HG02852 (cell line): ENCODE measurements around the gene GGTLC2.
"Not testable (repeated sequence)": the region's sequence is repeated elsewhere in the genome, so short reads cannot be mapped to it uniquely, and the experiment has no call there.

Experiments
- ATAC-seq: cut with Tn5 transposase; IDR thresholded peaks from one replicate; pipeline ENCODE4 v1.9.1; 2021; ENCODE audit warnings: mild to moderate bottlenecking, moderate library complexity; ENCODE audit not compliant: unreplicated experiment

Gene GGTLC2

DNA sequence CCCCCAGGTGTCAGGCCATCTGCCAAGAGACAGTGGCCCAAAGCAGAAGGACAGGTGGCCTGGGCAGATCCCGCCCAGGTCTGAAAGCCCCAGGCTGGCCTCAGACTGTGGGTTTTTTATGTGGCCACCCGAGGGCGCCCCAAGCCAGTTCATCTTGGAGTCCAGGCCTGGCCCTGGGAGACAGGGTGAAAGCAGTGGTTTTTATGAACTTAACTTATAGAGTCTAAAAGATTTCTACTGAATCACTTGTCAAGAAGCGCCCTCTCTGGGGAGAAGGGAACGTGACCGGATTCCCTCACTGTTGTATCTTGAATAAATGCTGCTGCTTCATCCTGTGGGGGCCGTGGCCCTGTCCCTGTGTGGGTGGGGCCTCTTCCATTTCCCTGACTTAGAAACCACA is 8.2 kb upstream of the GGTLC2 start:
- ATAC-seq: not testable (repeated sequence)

DNA sequence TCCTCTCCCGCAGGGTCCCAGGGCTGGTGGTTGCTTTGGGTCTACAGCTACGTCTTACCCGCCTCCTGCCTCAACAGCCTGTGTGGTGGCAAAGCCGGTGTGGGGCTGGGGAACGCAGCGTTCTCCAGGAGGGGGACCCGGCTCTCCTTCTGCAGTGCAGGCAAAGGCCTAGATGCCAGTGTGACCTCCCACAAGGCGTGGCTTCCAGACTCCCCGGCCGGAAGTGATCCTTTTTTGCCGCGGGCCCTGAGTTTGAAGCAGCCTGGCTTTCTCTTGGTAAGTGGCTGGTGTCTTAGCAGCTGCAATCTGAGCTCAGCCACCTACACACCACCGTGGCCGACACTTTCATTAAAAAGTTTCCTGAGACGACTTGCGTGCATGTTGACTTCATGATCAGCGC is 6.1 kb upstream of the GGTLC2 start:
- ATAC-seq: not testable (repeated sequence)

DNA sequence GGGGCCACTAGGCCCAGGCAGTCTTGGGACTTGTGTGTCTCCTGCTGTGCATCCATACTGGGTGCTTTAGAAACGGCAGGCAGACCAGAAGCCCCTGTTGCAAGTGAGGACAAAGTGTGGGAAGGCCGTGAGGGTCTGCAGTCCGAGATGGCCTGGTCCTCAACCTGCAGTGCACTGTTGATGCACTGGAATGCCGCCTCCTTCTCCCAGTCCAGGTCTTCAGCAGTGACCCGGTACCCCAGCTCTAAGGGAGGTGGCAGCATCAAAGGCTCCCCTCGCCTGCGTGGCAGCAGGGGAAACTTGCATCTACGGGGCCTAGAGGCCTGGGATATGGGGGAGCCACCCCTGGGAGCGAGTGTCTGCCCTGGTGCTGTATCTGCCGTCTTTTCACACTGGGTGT is 2.2 kb upstream of the GGTLC2 start:
- ATAC-seq: not testable (repeated sequence)

DNA sequence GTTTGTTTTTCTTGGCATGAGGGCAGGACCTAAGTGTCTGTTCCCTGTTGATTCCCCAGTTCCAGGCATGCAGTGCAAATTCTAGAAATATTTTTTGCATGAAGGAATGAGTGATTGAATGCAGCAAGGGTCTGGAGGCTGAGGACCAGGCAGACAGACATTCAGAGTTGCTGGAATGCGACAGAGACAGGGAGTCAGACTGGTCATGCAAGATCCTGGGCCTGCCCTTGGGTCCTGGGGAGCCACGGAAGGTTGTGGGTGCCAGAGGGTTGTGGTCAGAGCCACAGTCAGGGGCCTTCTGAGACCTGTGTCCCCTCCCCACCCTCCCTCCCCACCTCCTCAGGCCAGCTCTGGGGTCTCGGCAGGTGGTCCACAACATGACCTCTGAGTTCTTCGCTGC is 1.6 kb downstream of the GGTLC2 start:
- not testable (repeated sequence) for ATAC-seq

DNA sequence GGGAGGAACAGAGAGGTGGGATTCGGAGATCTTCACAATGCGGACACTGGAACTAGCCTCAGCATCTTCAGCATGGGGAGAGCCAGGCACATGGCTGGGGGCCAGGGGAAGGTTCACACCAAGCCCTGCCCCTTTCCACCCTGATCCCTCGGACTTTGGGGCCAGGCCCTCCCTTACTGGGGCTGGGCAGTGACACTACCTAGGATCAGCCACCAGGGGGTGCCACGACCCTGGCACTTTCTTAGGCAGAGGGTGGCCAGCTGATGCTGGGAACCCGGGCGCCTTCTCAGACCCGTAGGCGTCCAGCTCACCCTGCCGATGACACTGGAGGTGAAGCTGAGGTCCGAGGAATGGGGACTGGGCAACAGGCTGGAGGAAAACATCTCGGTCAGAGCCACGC is 3.5 kb downstream of the GGTLC2 start:
- not testable (repeated sequence) for ATAC-seq

DNA sequence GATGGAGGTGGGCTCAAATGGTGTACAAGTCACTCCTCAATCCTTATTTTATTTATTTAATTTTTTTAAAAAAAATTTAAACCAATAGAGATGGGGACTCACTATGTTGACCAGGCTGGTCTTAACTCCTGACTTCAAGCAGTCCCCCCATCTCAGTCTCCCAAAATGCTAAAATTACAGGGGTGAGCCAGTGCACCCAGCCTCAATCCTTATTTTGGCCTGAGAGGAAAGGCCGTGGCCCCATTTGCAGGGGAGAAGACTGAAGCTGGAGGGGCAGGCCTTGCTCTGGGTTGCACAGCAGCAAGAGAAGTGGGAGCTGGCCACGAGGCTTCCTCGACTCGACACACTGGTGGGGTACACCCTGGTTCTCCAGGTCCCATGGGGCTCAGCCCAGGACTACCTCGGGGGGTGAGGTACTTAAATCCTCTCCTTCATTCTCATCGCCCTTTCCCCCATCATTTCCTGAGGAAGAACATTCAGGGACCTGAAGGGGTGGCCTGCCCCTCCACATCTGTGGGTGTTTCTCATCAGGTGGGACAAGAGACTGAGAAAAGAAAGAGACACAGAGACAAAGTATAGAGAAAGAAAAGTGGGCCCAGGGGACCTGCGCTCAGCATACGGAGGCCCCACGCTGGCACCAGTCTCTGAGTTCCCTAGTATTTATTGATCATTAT is 4.6 kb downstream of the GGTLC2 start:
- not testable (repeated sequence) for ATAC-seq

DNA sequence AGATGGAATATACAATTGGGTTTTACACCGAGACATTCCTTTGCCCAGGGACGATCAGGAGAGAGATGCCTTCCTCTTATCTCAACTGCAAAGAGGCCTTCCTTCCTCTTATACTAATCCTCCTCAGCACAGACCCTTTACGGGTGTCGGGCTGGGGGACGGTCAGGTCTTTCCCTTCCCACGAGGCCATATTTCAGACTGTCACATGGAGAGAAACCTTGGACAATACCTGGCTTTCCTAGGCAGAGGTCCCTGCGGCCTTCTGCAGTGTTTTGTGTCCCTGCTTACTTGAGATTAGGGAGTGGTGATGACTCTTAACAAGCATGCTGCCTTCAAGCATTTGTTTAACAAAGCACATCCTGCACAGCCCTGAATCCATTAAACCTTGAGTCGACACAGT is 5.3 kb downstream of the GGTLC2 start:
- ATAC-seq: not testable (repeated sequence)

DNA sequence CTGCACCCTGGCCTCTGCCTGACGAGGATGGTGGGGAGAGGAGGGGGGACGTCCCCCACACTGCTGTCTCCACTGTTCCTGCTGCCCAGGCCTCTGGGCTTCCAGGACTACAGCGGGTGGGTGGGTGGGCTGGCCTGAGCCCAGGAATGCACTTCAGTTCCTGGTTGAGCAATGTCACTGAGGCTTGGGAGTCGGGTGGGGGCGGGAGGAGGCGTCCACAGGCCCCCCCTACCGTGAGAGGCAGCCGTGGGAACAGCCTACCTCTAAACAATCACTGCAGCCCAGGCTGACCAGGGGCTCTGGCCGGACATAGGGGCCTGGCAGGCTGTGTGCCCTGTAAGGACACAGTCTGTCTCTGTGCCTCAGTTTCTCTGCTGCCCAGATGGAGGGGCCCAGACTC is 6.0 kb downstream of the GGTLC2 start:
- ATAC-seq: not testable (repeated sequence)

DNA sequence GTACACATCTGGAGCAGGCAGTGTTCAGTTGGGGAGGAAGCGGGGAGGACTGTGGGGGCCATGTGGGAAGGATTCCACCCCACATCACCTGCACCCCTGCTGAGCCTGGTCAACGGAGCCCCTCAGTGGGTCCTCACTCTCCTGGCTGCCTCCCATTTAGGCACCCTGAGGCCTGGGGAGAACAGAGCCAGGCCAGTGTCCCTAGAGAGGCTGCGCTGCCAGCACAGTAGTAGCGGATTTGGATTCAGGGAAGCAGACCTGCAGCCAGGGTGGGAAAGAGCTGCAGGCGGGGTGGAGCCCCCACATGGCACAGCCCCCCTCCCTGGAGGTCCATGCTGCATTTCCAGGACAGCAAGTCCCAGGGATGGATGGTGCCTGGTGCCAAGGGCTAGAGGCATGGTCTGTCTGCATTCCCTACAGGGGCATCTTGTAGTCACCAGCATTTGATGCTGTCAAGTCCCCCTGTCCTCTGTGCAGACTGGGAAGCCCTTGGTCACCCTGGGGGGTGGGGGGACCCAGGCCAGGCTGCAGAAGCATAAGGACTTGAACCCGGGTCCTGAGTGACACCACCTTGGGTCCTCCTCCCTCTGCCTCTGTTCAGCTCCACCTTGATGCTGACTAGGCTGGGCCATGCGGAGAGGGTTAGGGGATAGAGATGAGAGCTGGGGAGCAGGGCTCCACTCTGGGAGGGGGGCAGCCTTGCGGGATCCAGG is 6.5 kb downstream of the GGTLC2 start:
- ATAC-seq: not testable (repeated sequence)

DNA sequence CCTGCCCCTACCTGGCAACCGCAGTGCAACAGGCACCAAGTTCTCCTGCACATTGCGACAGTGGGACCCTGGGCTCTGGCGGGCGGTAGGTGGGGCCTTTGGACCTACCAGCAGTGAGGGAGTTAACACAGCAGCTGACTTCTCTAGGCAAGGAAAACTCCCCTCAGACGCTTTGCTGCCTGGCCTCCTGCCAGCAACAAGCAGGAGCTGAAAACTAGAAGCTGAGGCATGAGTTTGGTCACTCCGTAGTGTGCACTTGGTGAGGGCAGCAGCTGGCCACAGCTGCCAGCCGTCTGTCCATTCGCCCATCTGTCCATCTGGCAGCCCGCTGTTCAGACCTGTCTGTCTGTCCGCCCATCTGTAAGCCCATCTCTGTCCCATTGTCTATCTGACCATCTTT is 7.2 kb downstream of the GGTLC2 start:
- ATAC-seq: not testable (repeated sequence)

DNA sequence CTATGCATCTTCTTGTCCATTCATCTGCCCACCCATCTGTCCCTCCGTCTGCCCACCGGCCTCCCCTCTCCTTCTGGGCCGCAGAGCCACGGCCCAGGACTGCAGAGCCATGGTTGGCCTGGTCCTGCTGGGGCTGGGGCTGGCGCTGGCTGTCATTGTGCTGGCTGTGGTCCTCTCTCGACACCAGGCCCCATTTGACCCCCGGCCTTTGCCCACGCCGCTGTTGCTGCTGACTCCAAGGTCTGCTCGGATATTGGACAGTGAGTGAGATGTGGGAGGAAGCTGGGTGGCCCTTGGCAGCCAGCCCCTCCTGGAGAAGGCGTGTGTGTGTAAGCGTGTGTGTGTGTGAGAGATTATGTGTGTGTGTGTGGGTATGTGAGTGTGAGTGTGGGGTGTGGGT is 7.7 kb downstream of the GGTLC2 start:
- ATAC-seq: not testable (repeated sequence)

DNA sequence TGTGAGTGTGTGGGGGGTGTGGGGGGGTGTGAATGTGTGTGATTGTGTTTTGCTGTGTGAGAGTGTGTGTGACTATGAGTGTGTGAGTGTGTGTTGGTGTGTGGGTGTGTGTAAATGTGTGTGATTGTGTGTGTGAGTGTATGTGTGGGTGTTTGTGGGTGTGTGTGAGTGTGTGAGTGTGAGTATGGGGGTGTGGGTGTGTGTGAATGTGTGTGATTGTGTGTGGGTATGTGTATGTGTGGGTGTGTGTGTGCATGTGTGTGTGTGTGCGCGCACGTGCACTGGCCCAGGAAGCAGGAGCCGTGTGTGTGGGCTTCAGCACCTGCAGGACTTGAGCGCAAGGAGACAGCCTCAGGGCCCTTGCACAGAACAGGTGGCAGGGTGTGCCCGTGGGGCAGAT is 8.2 kb downstream of the GGTLC2 start:
- not testable (repeated sequence) for ATAC-seq

DNA sequence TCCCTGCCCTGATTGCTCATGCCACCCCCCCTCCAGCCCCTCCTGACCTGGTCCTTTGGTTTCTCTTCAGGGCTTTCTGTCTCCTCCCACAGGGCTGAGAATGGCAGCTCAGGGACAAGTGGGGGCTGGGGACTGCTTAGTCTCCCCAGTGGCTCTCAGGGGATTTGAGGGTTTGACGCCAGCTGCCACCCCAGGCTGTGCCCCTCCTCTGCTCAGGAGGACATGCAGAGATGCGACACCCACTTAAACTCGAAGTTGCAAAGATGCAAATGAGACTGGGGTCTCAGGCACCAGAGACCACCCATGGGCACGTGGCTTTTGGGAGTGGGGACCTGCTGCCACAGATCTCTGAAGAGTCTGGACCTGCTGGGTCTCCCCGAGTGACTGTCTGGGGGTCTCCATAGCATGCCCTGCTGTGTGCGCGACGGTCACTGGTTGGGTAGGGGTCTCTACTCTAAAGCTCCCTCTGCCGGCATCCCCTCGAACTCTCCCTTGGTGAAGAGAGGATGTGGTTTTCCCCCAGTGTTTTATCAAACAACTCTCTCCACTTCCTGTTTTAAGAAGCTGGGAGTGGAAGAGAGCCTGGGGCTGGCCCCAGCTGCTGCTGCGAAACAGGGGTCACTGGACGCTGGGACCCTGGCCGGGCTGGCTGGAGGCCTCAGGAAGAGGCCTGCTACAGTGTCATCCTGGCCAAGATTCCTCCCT is 9.4 kb downstream of the GGTLC2 start:
- not testable (repeated sequence) for ATAC-seq

DNA sequence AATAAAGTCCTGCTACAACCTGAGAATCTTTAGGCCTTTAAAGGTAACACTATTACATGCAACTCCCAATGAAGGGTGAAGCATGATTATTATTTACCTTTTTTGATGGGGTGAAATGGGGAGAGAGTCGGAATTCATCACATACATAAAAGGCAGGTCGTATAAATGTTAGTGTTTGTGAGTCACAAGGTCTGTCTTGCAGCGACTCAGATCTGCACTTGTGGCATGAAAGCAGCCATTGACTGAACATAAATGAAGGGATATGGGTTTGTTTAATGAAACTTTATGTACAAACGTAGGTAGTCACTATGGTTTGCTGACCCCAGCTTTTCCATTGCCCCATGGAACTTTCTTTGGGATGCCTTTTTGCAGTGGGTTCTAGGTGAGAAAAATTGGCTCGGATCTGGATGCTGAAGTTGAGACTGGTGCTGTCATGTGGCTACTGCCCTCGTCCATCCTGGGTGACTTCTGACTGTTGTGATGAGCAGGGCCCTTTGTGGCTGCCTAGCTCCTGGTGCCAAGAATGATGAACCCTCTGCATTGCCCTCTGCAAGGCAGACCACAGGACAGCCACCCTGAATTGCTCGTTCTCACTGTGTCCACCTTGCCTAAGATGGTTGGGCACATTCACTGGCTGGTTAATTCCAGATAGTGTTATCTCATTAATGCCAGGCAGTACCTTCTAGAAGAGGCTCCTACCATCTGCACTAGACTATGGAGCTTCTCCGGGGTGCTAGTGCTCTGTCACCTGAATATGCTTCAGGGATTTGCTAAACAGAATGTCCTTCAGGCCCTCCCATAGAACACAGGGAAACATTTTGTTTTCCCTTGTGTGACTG is 11.3 kb downstream of the GGTLC2 start:
- no peak for ATAC-seq

DNA sequence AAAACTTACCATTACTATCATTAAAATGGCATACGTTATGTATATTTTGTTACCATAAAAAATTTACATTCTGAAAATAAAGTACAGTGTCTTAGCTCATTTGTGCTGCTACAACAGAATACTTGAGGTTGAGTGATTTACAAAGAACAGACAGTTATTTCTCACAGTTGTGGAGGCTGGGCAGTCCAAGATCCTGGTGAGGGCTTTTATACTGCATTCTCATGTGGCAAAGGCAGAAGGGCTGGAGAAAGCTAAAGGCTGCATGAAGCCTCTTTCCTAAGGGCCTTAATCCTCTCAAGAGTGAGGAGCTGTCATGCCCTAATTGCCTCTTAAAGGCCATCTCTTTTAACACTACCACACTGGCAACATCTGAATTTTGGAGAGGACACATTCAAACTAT is 13.3 kb downstream of the GGTLC2 start:
- no peak for ATAC-seq

DNA sequence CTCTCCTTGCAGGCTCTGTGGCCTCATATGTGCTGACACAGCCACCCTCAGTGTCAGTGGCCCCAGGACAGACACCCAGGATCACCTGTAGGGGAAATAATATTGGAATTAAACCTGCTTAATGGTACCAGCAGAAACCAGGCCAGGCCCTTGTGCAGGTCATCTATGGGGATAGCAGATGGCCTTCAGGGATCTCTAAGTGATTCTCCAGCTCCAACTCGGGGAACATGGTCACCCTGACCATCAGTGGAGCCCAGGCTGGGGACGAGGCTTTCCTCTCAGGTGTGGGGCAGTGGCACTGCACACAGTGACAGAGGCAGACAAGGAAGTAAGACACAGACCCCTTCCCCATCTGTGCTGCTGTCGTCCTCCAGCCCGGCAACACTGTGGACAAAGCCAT is 16.9 kb downstream of the GGTLC2 start:
- ATAC-seq: no peak

DNA sequence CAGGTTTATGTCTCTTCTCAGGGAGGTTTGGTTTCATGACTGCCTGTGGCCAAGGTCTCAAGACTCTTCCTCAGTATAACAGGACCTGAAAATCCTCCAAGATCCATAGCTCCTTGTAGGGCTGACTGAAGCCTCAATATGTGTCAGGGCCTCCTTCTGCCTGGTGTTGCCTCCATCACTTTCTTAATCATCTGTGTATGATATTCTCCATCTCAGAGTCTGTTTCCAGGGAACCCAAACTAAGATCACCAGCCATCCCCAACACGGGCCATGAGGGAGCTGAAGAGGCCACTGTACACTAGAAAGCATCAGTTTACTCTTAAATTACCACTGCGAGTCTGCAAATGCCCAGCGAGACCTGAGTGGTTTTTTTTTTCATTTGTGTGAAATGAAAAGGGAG is 17.7 kb downstream of the GGTLC2 start:
- ATAC-seq: no peak

DNA sequence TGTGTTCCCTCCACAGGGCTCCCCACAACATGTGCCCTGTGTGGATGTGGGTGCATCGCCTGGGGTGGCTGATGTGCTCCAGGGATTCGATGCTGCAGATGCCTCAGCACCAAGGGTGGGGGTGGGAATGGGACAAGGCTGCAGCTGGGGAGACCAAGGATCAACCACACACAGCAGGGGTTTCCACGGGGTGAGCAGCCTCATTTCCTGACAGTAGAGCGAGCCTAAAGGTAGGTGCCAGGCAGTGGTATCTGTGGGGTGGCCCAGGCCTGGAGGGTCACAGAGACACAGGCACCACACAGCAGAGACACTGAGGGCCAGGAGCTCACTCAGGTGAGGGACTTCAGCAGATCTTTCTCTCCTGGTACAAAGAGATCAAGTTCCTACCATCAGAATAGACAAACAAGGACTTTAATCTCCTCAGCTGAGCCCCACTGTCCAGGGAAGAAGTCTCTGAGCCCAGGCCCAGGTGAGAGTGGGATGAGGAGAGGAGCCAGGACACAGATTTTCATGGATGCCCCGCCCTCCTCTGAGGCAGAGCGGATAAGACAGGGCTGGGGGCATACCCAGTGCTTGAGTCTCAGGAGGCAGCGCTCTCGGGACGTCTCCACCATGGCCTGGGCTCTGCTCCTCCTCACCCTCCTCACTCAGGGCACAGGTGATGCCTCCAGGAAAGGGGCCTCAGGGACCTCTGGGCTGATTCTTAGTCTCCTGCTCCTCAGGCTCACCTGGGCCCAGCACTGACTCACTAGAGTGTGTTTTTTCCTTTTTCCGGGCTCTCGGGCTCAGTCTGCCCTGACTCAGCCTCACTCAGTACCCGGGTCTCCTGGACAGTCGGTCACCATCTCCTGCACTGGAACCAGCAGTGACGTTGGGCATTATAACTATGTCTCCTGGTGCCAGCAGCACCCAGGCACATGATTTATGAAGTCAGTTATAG is 19.7 kb downstream of the GGTLC2 start:
- no peak for ATAC-seq

DNA sequence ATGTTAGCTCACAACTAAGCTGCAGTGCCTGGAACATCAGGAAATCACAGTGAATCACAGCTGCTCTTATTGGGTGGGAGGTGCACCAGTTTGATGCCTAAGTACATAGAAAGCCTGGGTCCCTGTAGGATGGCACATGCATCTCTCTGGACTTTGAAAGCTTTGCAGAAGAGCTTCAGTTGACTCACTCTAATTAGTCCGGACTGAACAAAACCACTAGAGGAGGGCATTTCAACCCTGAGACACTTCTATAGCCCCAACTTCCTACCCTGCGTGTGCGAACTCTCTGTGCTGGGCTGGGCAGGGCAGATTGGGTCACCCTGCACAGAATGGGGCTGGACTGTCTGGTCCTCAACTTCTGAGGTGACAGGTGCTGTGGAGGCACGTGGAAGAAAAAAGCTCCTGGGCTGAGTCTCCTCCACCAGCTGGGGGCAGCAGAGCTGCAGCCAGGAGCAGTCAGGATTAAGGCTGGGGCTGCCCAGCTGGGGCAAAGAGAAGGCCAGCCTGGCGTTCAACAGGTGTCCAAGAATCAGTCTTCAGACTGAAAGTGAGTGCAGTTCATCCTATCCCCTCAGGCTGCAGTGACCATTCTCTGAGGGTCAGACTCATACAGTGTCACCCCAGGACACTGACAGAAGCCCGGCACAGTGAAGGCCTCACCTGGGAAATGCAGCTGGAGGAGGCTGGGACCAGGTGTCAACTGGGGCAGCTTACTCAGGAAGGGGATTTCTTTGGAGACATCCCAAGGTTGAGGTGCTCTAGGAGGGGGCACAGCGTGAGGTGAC is 22.1 kb downstream of the GGTLC2 start:
- no peak for ATAC-seq
